T47D (cell line): Measurements from ENCODE around the gene CAV2.

Experiments used
- DNase-seq, 2 experiments: peaks; one replicate each; pipeline versions ENCODE4 v3.0.0 to v3.0.0-alpha.2; 2011 to 2012; ENCODE audit warnings: low read depth in 1 of 2, low spot score in 1 of 2
- JUND ChIP-seq: IDR thresholded peaks from 2 replicates; pipeline ENCODE4 v1.6.1; 2012; ENCODE audit warnings: low read depth
- in situ Hi-C: cut with HindIII; loops from 2 replicates; pipeline ENCODE4 v1.10.0; 2016; ENCODE audit warnings: low sequenced_read_pairs, low pct_unique_long_range_greater_than_20kb

The CAV2 gene, protein sequence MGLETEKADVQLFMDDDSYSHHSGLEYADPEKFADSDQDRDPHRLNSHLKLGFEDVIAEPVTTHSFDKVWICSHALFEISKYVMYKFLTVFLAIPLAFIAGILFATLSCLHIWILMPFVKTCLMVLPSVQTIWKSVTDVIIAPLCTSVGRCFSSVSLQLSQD

DNA sequence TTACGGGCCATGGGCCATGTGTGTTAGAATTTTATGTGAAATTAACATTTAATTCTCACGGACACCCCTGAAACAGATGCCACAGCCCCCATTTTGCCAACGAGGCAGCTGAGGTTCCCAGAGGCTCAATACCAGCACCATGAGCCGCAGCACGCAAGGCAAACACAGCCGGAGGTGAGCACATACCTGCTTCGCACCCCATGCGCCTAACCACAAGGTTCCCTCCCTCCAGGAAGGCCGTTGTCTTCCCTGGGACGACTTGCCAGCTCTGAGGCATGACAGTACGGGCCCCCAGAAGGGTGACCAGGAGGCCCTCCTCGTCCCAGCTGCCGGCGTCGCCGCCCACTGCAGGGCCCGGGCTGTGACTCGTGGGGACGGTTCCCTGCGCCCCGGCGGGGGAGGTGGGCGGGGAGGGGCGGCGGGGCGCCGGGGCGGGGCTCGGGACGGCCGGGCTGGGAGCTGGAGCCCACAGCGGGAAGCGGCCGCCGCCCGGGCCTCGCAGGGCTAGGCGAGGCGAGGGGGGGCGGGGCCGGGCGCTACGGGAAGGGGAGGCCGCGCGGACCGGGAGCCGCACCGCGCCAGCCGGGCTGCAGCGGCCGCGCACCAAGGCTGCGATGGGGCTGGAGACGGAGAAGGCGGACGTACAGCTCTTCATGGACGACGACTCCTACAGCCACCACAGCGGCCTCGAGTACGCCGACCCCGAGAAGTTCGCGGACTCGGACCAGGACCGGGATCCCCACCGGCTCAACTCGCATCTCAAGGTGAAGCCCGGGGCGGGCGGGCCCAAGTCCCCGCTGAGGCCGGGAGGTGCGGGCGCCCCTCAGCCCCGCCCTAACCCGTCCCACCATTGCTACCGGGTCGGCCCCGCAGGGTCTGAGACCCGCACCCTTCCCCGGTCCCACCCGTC, at the start of gene CAV2:
Gene CAV2 (plus strand): TSS at position 571 of the 910 bp plus-strand sequence. CDS start 44 bp downstream, at position 615.
- no peak for DNase-seq

GRCh38 chr7:116449950-116450349, 49.6 kb upstream of the CAV2 start:
- no peak for TF ChIP-seq JUND
- in situ Hi-C loops: no loop called here

More for the DNA sequence above, at the start of gene CAV2:
- in situ Hi-C loops: no loop called here
- TF ChIP-seq JUND: no peak

DNA sequence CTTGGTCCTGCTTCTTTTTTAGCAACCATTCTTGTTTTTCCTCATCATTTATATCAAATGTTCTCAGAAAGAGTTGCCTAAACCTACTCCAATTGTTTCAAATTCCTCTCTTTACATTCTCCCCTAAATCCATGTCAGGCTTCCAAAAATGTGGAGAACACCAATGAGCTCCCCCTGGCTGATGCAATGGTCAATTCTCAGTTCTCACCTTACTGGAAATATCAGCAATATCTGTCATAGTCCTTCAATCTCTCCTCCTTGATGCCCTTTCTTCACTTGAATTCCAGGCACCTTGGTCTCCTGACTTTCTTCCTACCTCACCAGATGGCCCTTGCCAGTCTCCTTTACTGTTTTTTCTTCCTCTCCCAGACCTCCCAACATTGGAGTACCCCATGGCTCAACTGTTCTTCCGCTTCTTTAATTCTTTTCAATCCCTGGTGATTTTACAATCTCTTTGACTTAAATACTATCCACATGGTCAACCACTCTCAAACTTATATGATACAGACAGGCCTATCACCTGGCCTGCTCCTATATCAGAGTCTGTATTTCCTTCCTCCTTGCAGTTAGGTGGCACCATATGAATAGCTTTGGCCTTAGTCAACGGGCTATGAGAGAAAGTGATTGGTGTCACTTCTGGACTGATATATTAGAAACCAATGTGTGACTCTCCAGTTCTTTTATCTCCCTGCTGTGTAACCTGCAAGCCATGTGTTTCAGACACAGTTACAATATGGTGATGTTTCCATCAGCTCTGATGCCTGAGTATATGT, 47.4 kb upstream of the CAV2 start:
- TF ChIP-seq JUND: no peak
- in situ Hi-C loops: no loop called here
- DNase-seq: peak in 1 of 2 experiments; percentile 8

More at GRCh38 chr7:116449950-116450349, 49.6 kb upstream of the CAV2 start:
- no peak for DNase-seq

GRCh38 chr7:116454377-116454776, 45.2 kb upstream of the CAV2 start:
- in situ Hi-C loops: no loop called here
- TF ChIP-seq JUND: no peak
- no peak for DNase-seq

- no peak for TF ChIP-seq JUND
- no peak for DNase-seq
- in situ Hi-C loops: no loop called here
Observed at GRCh38 chr7:116455009-116455408, 44.5 kb upstream of the CAV2 start.

DNA sequence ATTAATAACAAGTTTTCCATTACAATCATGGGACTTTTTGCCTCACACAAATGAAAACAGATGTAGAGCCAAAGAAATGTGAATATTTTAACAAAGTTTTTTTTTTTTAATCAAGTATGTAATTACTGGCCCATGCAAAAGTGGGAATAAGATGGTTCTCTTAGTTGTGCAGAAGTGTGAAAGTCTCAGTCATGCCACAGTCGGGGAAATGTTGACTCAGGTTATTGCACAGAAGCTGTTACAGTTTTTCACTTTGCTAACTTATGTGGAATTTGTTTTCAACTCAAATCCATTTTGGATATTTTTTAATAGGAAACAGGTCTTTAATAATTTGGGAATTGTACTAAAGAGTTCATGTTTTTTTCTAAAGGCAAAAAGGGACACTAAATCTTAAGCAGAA, 44.0 kb upstream of the CAV2 start:
- TF ChIP-seq JUND: no peak
- no peak for DNase-seq
- in situ Hi-C loops: no loop called here

DNA sequence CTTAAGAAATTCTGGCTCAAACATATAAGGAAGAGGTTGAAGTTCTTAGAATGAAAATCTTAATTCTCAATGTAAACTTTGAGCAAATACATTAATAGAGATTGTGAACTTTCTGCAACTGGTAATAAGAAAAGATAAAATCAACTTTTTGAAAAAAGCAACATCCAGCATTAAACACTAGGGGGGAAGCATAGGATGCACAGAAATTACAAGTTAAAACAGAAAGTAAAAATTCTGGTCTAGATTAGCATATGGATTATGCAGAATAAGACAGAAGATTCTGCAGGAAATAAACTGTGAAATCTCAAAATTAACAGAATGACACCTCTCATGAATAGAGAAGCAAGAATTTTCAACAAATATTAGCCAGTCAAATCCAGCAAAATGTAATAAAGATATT, 38.0 kb upstream of the CAV2 start:
- TF ChIP-seq JUND: no peak
- DNase-seq: no peak
- in situ Hi-C loops: no loop called here

DNA sequence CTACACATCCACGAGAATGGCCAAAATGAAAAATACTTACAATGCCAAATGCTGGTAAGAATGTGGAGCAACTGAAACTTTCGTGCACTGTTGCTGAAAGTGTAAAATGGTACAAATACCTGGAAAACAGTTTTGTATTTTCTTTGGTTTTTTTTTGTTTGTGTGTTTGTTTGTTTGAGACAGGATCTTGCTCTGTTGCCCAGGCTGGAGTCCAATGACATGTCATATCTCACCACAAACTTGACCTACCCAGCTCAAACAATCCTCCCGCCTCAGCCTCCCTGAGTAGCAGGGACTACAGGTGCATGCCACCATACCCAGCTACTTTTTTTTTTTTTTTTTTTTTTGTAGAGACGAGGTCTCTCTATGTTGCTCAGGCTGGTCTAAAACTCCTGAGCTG, 35.6 kb upstream of the CAV2 start:
- DNase-seq: no peak
- TF ChIP-seq JUND: no peak
- in situ Hi-C loops: no loop called here

DNA sequence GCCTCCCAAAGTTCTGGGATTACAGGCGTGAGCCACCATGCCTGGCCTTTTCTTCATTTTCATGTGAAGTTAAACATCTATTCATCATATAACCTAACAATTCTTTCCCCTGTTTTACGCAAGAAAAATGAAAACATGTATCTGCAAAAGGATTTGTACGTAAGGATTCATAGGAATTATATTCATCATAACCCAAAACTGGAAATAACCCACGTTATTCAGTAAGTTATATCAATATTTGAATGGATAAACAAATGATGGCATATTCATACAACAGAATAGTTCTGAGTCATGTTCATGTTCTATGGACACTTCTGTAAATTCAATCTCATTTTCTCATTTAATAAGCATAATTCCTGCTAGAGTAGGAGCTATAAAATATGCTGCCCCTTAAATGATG, 35.2 kb upstream of the CAV2 start:
- no peak for DNase-seq
- in situ Hi-C loops: no loop called here
- no peak for TF ChIP-seq JUND

- TF ChIP-seq JUND: no peak
- DNase-seq: no peak
- in situ Hi-C loops: no loop called here
Observed at GRCh38 chr7:116465125-116465524, 34.4 kb upstream of the CAV2 start.

- in situ Hi-C loops: no loop called here
- DNase-seq: no peak
- TF ChIP-seq JUND: no peak
Observed at GRCh38 chr7:116468534-116468933, 31.0 kb upstream of the CAV2 start.

DNA sequence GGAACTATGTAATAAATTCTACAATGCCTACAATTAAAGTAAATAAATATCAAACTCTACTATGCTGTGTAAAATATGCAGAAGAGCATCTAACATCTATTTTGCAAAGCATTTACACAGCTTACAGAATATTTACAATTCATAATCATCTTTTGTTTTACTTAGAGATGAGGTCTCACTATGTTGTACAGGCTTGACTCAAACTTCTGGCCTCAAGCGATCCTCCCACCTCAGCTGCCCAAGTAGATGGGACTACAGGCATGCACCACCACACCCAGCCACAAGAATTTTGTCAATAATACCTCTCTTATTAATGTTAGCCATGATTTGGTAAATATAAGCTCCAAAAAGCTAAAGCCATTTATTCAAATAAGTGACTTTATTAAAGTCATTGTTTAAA, 21.9 kb upstream of the CAV2 start:
- in situ Hi-C loops: no loop called here
- TF ChIP-seq JUND: no peak
- no peak for DNase-seq

DNA sequence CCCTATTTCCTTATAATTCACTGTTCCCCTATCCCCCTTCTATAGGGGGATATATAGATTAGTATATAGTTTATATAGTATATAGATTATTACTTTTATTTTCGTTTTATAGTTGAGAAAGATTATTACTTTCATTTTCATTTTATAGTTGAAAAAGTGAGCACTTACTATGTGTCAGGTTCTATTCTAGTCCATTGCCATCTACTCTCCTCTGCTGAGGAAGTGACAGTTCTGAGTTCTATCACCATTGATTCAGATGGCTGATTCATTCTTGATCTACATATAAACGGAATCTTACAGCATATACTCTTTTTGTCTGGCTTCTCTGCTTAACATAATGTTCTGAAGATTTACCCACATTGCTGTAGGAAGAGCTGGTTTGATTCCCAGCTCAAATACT, 20.7 kb upstream of the CAV2 start:
- no peak for DNase-seq
- TF ChIP-seq JUND: no peak
- in situ Hi-C loops: no loop called here
